Panc1 (cell line): ENCODE results near the gene LENEP. TPM values are rescaled to one million over a fixed set of nuclear protein-coding genes. Genes with fewer than 3 reads are reported as not detected.

Experiments used
- ATAC-seq: fragments of 200-7000 bp; cut with Tn5 transposase; 2 replicates; pipeline ENCODE4 v1.9.1; 2020; ENCODE audit warnings: mild to moderate bottlenecking, moderate library complexity
- BruUV-seq: library from RNA; stranded (reverse); fragments of 400-500 nt; replicated peaks from 2 replicates; lab custom pipeline; 2021; lab: Mats Ljungman, UMichigan
- CTCF ChIA-PET: fragments of 300-600 bp; sonication (Branson Sonifier 250); formaldehyde crosslinking; loops from one replicate; lab custom pipeline; 2022; ENCODE audit warnings: antibody characterized with exemption; lab: Charles Lee
- POLR2A ChIA-PET: fragments of 300-600 bp; sonication (Branson Sonifier 250); formaldehyde crosslinking; loops from one replicate; lab custom pipeline; 2022; ENCODE audit warnings: antibody characterized with exemption; lab: Charles Lee
- DNase-seq: peaks from one replicate; pipeline ENCODE4 v3.0.0-alpha.2; 2010; ENCODE audit warnings: low read depth, low spot score
- H3K27ac ChIP-seq: 2 replicates; pipeline ENCODE4 v1.5.1; 2011; ENCODE audit warnings: mild to moderate bottlenecking, low read length, inconsistent platforms
- H3K27me3 ChIP-seq: fragments of 200-500 bp; sonication (Bioruptor generic); 2 replicates; pipeline ENCODE4 v1.6.0; 2014; ENCODE audit warnings: low read length, inconsistent platforms; ENCODE audit not compliant: control insufficient read depth, insufficient read depth
- H3K36me3 ChIP-seq: fragments of 200-500 bp; sonication (Bioruptor generic); 2 replicates; pipeline ENCODE4 v1.5.1; 2014; ENCODE audit warnings: inconsistent platforms, mild to moderate bottlenecking, low read length, moderate library complexity; ENCODE audit not compliant: control insufficient read depth, insufficient read depth
- H3K4me1 ChIP-seq: 2 replicates; pipeline ENCODE4 v1.5.1; 2011; ENCODE audit warnings: inconsistent platforms, mild to moderate bottlenecking, low read length, moderate library complexity; ENCODE audit not compliant: control insufficient read depth, insufficient read depth
- H3K4me3 ChIP-seq, 2 experiments: 2 replicates each; pipeline ENCODE4 v1.5.1; 2011 to 2012; ENCODE audit warnings: low read depth in 2 of 2, low read length in 2 of 2, mild to moderate bottlenecking in 2 of 2, inconsistent platforms in 1 of 2, moderate library complexity in 1 of 2
- H3K9me3 ChIP-seq: fragments of 200-500 bp; sonication (Bioruptor generic); 2 replicates; pipeline ENCODE4 v1.5.1; 2014; ENCODE audit warnings: low read depth, mild to moderate bottlenecking, inconsistent platforms, low read length, moderate library complexity; ENCODE audit not compliant: control insufficient read depth, insufficient read depth
- POLR2AphosphoS5 ChIP-seq: IDR thresholded peaks from 2 replicates; pipeline ENCODE4 v1.6.1; 2012; ENCODE audit warnings: mild to moderate bottlenecking, low read depth, low read length, moderate library complexity
- SIN3A ChIP-seq: IDR thresholded peaks from 2 replicates; pipeline ENCODE4 v1.6.1; 2012; ENCODE audit warnings: low read depth, mild to moderate bottlenecking, low read length, moderate library complexity, borderline replicate concordance; ENCODE audit not compliant: insufficient read depth
- TCF7L2 ChIP-seq: IDR thresholded peaks from 2 replicates; pipeline ENCODE4 v1.6.1; 2011; ENCODE audit warnings: mild to moderate bottlenecking, low read depth, low read length, inconsistent platforms
- in situ Hi-C: cut with HindIII; loops from 2 replicates; pipeline ENCODE4 v1.10.0; 2016; ENCODE audit warnings: low sequenced_read_pairs, low pct_unique_long_range_greater_than_20kb
- intact Hi-C: fragments of 100-400 bp; cut with micrococcal nuclease; formaldehyde crosslinking; loops from one replicate; pipeline ENCODE4 v1.10.0; 2022; ENCODE audit not compliant: unreplicated experiment
- total RNA-seq: library from RNA; stranded (reverse); gene quantifications from one replicate; pipeline ENCODE4 v1.2.1, GENCODE V29; 2021; ENCODE audit not compliant: unreplicated experiment
- TF ChIP-seq, protein P1 (sequence below): fragments of 450-650 bp; IDR thresholded peaks from 2 replicates; pipeline ENCODE4 v1.5.1; 2017; ENCODE audit warnings: mild to moderate bottlenecking
- TF ChIP-seq, protein P2 (sequence below), 2 experiments: IDR thresholded peaks; 2 replicates each; pipeline ENCODE4 v1.6.1; 2011 to 2012; ENCODE audit warnings: low read depth in 2 of 2, control low read depth in 1 of 2, low read length in 1 of 2, mild to moderate bottlenecking in 1 of 2, moderate library complexity in 1 of 2; ENCODE audit not compliant: insufficient read depth in 1 of 2

Gene LENEP
- total RNA-seq, 1 experiment from 2014 or later = 0.67 TPM

DNA sequence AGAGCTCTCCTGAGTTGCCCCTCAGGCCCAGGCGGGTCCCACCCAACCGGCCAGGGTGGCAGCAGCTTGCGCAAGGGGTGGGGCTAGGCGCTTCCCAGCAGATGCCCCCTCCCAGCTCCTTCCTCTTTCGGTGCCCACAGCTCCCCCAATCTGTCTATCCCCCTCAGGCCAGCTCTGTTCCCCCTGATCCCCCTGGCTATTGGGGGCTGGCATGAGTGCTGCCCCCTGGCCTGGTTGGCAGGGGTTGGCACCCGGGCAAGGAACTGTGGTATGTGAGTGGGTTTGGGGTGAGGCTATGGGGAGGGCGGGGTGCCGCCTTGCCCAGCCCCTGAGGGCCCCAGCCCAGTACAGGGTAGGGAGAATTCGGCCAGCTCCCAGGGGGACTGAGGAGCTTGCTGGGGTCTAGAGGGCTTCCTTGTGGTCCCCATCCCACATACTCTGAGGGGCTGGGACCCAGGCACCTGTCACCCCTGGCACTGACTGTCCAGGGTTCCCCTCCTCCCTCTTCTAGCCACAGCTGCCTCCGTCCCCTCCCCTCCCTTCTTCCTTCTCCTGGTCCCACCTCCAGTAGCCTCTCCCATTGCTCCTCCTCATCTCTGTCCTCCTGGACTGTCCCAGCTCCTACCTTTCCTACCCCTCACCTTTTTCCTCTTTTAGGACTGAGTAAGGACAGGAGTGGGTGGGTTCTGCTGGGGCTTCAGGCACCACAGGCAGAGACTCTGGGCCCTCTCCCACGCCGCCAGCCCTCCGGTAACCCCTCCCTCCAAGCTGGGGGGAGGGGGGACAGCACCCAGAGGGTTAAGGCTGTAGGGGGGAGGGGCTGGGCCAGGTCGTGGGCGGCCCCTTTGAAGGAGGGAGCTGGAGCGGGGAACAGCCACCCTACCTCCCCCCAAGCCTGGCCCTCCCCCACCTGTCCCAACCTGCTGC is 14.9 kb downstream of the LENEP start:
- intact Hi-C loops (no loop called here), in situ Hi-C loops (no loop called here)
- no peak overlapping the region for H3K27ac ChIP-seq
- peaks cover 54% of the 10 kb centered on the region for H3K4me1 ChIP-seq
- no peak for TF ChIP-seq SIN3A
- TF ChIP-seq, protein P1, sequence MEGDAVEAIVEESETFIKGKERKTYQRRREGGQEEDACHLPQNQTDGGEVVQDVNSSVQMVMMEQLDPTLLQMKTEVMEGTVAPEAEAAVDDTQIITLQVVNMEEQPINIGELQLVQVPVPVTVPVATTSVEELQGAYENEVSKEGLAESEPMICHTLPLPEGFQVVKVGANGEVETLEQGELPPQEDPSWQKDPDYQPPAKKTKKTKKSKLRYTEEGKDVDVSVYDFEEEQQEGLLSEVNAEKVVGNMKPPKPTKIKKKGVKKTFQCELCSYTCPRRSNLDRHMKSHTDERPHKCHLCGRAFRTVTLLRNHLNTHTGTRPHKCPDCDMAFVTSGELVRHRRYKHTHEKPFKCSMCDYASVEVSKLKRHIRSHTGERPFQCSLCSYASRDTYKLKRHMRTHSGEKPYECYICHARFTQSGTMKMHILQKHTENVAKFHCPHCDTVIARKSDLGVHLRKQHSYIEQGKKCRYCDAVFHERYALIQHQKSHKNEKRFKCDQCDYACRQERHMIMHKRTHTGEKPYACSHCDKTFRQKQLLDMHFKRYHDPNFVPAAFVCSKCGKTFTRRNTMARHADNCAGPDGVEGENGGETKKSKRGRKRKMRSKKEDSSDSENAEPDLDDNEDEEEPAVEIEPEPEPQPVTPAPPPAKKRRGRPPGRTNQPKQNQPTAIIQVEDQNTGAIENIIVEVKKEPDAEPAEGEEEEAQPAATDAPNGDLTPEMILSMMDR = no peak
- TF ChIP-seq, protein P2, sequence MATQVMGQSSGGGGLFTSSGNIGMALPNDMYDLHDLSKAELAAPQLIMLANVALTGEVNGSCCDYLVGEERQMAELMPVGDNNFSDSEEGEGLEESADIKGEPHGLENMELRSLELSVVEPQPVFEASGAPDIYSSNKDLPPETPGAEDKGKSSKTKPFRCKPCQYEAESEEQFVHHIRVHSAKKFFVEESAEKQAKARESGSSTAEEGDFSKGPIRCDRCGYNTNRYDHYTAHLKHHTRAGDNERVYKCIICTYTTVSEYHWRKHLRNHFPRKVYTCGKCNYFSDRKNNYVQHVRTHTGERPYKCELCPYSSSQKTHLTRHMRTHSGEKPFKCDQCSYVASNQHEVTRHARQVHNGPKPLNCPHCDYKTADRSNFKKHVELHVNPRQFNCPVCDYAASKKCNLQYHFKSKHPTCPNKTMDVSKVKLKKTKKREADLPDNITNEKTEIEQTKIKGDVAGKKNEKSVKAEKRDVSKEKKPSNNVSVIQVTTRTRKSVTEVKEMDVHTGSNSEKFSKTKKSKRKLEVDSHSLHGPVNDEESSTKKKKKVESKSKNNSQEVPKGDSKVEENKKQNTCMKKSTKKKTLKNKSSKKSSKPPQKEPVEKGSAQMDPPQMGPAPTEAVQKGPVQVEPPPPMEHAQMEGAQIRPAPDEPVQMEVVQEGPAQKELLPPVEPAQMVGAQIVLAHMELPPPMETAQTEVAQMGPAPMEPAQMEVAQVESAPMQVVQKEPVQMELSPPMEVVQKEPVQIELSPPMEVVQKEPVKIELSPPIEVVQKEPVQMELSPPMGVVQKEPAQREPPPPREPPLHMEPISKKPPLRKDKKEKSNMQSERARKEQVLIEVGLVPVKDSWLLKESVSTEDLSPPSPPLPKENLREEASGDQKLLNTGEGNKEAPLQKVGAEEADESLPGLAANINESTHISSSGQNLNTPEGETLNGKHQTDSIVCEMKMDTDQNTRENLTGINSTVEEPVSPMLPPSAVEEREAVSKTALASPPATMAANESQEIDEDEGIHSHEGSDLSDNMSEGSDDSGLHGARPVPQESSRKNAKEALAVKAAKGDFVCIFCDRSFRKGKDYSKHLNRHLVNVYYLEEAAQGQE (IDR thresholded peaks at IDR 0.05; ENCODE audit: insufficient read depth in 1 of 2, low read depth in 2 of 2, low read length in 1 of 2) = no peak
- TF ChIP-seq POLR2AphosphoS5 = no peak
- no peak for TF ChIP-seq TCF7L2
- ChIA-PET POLR2A (interaction anchor here (0.6 kb wide), 1 partner anchor 56 kb away, joined by 8 read pairs; no protein-coding TSS in a partner anchor), CTCF (interaction anchor here (0.7 kb wide), 1 partner anchor 75 kb away, joined by 3 read pairs; no protein-coding TSS in a partner anchor)
- H3K4me3 ChIP-seq = no peak overlapping the region
- no TSS peak for BruUV-seq
- no peaks in the 10 kb centered on the region for H3K9me3 ChIP-seq
- ATAC-seq (no peak), DNase-seq (no peak)
- 0 out of 2 replicates have a peak, but pooled peaks cover 2% of the 10 kb centered on the region for H3K36me3 ChIP-seq
- no peaks in the 10 kb centered on the region for H3K27me3 ChIP-seq

DNA sequence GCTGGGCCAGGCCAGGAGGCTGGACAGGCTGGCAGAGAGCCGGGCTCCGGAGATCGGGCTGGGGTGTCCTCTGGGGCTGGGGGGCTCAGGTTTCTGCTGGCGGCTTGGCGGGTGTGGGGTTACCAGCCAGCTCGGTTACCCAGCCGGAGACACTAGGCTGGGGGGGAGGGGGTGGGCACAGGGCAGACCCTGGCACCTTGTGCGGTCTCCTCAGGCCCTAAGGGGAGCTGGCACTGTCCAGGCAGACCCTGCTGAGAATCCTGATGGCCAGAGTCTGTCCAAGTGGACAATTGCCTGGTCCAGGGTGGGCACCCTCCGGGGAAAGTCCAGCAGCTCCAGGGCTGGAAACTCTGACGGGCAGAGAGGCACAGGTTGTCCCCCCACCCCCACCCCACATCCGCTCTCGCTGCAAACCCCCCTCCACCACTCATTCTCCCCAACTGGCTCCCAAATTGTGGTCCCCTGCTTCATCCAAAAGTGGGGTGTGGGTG is 15.9 kb downstream of the LENEP start:
- ATAC-seq (no peak), DNase-seq (no peak)
- CTCF ChIA-PET = no interaction called here
- in situ Hi-C loops = no loop called here
- TF ChIP-seq, protein P1 = no peak
- no peak for TF ChIP-seq SIN3A
- no peak for TF ChIP-seq POLR2AphosphoS5
- no peak for TF ChIP-seq TCF7L2
- TF ChIP-seq, protein P2 (IDR thresholded peaks at IDR 0.05; ENCODE audit: insufficient read depth in 1 of 2, low read depth in 2 of 2, low read length in 1 of 2) = no peak
- Histone ChIP-seq H3K4me1 (peaks cover 54% of the 10 kb centered on the region), H3K27ac (no peak overlapping the region), H3K4me3 (no peak overlapping the region), H3K36me3 (0 out of 2 replicates have a peak, but pooled peaks cover 2% of the 10 kb centered on the region), H3K9me3 (no peaks in the 10 kb centered on the region), H3K27me3 (no peaks in the 10 kb centered on the region)
- no TSS peak for BruUV-seq
- intact Hi-C loops = no loop called here
- POLR2A ChIA-PET = interaction anchor here (0.6 kb wide), 1 partner anchor 55 kb away, joined by 8 read pairs; no protein-coding TSS in a partner anchor
